GM10248 (cell line): Measurements from ENCODE around the gene CTXND2.
"Not testable (repeated sequence)": the region's sequence is repeated elsewhere in the genome, so short reads cannot be mapped to it uniquely, and the experiment has no call there.

Experiments
- CTCF ChIA-PET: fragments of 300-600 bp; sonication (Branson Sonifier 250); formaldehyde crosslinking; extraction: SDS; loops from one replicate; lab custom pipeline; 2021; ENCODE audit warnings: antibody characterized with exemption; lab: Yijun Ruan, JAX
- POLR2A ChIA-PET: fragments of 350-650 bp; sonication (Branson Sonifier 250); formaldehyde crosslinking; extraction: SDS; loops from one replicate; lab custom pipeline; 2020; ENCODE audit warnings: antibody characterized with exemption; lab: Yijun Ruan, JAX
- DNase-seq: peaks from one replicate; pipeline ENCODE4 v3.0.0; 2012; ENCODE audit errors: extremely low spot score
- TF ChIP-seq, protein P1 (sequence below): IDR thresholded peaks from 2 replicates; pipeline ENCODE4 v1.5.1; 2012; ENCODE audit warnings: mild to moderate bottlenecking, low read depth; ENCODE audit errors: extremely low read depth, missing control alignments, control extremely low read depth

Gene CTXND2

DNA sequence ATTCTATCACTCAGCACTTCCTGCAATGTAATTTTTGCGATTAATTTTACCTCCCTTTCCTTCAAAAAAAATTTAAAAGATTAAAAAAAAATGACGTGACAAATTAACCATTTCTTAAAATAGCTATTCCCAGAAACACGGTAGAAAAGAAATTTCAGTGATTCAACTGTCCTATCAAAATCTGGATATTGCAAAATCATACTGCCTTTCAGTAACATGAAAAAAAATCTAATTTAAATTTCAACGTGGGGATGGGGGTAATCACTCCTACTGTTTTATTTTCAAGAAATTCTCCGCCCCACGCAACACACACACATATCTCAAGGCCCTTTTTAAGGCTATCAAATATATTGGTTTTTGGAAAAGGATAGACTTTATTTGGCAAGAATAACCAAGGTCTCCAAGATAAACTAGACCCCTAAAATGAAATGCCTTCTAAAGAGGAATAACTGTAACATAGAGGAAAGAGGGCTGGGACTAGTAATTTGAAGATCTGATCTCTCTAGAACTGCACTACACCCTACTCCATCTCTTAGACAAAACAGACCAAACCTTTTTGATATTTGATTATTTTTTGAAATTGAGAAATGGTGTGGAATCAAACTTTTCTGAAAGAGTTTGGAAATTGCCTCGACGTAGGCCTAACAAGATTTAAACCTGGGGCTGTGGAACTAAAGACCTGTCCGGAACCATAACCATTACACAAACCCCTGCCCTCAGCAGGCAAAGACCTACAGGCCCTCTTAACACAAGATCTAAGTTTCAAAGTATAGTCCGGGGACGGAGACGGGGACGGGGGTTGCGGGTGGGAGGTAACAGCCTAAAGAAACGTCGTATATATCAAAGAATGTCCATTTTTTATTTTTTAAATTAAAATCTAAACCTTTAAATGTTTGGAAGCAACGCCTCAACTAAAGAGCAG, 11.5 kb upstream of the CTXND2 start:
- POLR2A ChIA-PET: no interaction called here
- TF ChIP-seq, protein P1, sequence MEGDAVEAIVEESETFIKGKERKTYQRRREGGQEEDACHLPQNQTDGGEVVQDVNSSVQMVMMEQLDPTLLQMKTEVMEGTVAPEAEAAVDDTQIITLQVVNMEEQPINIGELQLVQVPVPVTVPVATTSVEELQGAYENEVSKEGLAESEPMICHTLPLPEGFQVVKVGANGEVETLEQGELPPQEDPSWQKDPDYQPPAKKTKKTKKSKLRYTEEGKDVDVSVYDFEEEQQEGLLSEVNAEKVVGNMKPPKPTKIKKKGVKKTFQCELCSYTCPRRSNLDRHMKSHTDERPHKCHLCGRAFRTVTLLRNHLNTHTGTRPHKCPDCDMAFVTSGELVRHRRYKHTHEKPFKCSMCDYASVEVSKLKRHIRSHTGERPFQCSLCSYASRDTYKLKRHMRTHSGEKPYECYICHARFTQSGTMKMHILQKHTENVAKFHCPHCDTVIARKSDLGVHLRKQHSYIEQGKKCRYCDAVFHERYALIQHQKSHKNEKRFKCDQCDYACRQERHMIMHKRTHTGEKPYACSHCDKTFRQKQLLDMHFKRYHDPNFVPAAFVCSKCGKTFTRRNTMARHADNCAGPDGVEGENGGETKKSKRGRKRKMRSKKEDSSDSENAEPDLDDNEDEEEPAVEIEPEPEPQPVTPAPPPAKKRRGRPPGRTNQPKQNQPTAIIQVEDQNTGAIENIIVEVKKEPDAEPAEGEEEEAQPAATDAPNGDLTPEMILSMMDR: no peak
- CTCF ChIA-PET: interaction anchor here (1.0 to 1.8 kb wide), 4 partner anchors 27 to 54 kb away, joined by 3 to 10 read pairs (median 3); no protein-coding TSS in a partner anchor
- no peak for DNase-seq

DNA sequence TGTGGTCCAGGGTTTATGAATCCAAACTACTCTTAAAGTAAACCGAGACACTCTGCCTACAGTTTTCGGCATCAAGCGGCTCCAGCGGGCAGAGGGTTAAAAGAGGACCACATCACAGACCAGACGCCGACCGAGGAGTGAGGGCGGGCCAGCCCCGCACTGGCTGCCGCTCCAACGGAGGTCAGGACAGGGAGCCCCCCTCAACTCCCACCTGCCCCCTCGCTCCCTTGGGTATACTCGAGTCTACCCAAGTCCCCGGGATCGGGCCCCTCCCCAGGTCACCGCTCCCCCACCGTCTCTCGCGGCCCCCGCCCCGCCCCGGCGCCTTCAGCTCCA, 10.8 kb upstream of the CTXND2 start:
- TF ChIP-seq, protein P1: no peak
- no peak for DNase-seq
- POLR2A ChIA-PET: interaction anchor here (0.5 kb wide), 1 partner anchor 101 kb away, joined by 3 read pairs; no protein-coding TSS in a partner anchor
- CTCF ChIA-PET: interaction anchor here (1.0 kb wide), 2 partner anchors 14 to 51 kb away, joined by 3 read pairs; no protein-coding TSS in a partner anchor

DNA sequence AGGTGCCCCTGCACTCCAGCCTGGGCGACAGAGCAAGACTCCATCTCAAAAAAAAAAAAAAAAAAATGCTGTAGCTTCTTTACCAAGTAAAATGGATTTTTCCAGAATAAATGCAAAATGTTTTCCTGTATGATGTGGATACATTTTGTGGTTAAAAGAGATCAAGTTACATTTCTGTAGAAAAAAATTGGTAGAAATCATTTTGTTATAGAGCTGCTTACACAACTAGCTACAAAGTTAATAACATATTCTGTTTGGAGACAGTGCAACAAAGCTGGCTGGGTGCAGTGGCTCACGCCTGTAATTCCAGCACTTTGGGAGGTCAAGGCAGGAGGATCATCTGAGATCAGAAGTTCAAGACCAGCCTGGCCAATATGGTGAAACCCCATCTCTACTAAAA, 8.0 kb upstream of the CTXND2 start:
- CTCF ChIA-PET: interaction anchor here (1.2 to 3.4 kb wide), 4 partner anchors 8 to 182 kb away, joined by 3 to 14 read pairs (median 3); partner anchors contain the start of genes CTXND2 and GOLPH3L
- DNase-seq: not testable (repeated sequence)
- POLR2A ChIA-PET: interaction anchor here (0.7 kb wide), 1 partner anchor 308 kb away, joined by 5 read pairs; no protein-coding TSS in a partner anchor

DNA sequence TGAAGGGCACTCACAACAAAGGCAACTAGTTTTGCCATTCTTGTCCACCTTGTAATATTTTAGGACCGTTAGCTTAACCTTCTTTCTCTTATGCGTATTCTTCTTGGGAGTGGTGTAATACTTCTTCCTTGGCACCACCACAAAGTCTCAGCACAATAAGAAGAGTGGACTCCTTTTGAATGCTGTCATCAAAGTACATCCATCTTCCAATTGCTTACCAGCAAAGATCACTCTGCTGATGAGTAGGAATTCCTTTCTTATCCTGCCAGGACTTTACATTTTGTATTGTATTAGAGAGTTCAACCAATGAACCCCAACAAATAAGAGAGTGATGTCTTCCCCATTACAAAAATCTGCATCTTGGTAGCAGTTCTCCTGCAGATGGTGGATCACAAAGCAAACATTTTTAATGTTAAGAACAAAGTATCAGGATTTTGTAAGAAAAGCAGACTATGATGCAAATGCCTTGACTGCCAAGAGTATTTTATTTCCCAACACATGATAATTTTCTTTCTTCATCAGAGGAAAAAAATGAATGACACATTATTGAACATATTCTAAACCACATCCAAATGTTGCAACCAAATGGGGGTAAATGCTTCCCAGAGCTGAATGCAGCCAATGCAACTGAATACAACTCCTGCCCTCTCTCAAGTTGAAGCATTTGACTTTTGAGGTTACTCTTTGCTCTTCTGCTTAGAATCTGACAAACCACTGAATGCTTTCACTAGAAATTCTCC, 5.4 kb upstream of the CTXND2 start:
- TF ChIP-seq, protein P1: no peak
- POLR2A ChIA-PET: no interaction called here
- CTCF ChIA-PET: interaction anchor here (1.3 to 3.4 kb wide), 5 partner anchors 9 to 41 kb away, joined by 3 to 16 read pairs (median 7); no protein-coding TSS in a partner anchor
- no peak for DNase-seq

DNA sequence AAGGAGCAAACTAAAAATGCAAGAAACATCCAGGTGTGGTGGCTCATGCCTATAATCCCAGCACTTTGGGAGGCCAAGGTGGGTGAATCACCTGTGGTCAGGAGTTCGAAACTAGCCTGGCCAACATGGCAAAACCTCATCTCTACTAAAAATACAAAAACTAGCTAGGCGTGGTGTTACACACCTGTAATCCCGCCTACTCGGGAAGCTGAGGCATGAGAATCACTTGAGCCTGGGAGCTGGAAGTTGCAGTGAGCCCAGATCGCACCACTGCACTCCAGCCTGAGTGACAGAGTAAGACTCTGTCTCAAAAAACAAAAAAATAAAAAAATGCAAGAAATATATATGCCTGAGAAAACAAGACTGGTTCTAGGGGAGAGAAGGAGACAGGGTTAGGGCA, 3.8 kb upstream of the CTXND2 start:
- DNase-seq, POLR2A ChIA-PET: not testable (repeated sequence)
- CTCF ChIA-PET: interaction anchor here (1.3 to 3.0 kb wide), 3 partner anchors 14 to 39 kb away, joined by 3 to 16 read pairs (median 7); no protein-coding TSS in a partner anchor

DNA sequence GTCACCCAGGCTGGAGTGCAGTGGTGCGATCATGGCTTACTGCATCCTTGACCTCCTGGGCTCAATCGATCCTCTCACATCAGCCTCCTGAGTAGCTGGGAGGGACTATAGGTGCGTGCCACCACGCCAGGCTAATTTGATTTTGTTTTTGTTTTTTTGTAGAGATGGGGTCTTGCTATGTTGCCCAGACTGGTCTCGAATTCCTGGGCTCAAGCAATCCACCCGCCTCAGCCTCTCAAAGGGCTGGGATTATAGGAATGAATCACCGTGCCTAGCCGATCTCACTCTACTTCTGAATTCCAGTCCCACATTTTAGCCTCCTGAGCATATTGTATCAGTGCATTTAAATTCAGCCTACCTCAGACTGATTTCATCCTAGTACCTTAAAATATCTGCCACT, 1.8 kb downstream of the CTXND2 start:
- ChIA-PET CTCF (interaction anchor here (1.2 kb wide), 1 partner anchor 211 kb away, joined by 3 read pairs; no protein-coding TSS in a partner anchor), POLR2A (no interaction called here)
- TF ChIP-seq, protein P1: no peak
- DNase-seq: no peak

DNA sequence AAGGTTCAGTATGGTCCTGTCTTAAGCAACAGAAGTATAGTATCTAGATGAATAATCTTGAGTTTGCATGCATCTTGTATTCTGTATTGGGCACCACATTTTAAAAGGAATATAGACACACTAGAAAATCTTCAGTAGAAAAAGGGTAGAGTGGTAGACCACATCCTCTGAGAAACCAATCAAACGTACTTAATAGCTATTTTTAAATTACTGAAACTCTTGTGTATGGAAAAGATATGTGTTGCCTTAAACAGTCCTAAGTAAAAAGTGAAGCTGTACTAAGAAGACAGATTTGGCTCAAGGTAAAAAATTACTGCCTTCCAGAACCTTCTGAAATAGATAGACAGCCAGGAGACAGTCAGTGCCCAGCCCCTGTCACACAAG, 3.1 kb downstream of the CTXND2 start:
- no peak for DNase-seq
- ChIA-PET POLR2A (interaction anchor here (0.8 kb wide), 1 partner anchor 10 kb away, joined by 4 read pairs; no protein-coding TSS in a partner anchor), CTCF (interaction anchor here (1.0 to 2.9 kb wide), 8 partner anchors 11 to 329 kb away, joined by 3 to 19 read pairs (median 3); partner anchors contain the start of gene ARNT)
- TF ChIP-seq, protein P1: no peak
